ENCODE results near the gene TNNC2.

The TNNC2 gene

DNA sequence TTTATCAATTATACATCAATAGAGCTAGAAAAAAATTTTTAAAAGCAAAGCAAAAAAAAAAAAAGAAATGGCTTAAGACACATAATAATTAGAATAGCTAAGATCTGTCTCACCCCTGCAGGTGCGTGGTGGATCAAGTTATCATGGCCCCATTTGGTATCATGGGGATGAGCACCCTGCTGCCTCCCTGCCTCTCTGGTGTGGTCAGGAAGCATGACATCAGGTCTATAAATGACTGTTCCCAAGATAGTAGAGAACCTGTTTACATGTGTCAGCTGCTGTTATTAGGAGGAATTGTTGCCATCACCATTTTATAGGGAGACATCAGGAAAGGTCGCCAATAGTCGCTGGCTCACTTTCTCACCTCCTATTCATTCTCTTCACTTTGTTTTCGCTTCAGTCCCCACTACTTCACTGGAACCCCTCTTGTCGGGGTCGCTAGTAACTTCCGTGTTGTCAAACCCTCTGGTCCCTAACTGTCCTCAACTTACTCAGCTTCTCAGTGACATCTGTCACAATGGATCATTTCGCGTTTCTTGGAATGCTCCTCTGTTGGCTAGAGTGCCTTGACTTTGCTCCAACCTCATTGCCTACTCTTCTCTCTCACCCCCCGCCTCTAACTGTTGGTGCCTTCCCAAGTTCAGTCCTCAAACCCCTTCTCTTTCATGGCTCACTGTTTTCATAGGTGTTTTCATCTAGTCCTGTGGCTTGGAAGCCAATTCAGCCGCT lies 30.6 kb downstream of the TNNC2 start:
- TF ChIP-seq, protein P1, sequence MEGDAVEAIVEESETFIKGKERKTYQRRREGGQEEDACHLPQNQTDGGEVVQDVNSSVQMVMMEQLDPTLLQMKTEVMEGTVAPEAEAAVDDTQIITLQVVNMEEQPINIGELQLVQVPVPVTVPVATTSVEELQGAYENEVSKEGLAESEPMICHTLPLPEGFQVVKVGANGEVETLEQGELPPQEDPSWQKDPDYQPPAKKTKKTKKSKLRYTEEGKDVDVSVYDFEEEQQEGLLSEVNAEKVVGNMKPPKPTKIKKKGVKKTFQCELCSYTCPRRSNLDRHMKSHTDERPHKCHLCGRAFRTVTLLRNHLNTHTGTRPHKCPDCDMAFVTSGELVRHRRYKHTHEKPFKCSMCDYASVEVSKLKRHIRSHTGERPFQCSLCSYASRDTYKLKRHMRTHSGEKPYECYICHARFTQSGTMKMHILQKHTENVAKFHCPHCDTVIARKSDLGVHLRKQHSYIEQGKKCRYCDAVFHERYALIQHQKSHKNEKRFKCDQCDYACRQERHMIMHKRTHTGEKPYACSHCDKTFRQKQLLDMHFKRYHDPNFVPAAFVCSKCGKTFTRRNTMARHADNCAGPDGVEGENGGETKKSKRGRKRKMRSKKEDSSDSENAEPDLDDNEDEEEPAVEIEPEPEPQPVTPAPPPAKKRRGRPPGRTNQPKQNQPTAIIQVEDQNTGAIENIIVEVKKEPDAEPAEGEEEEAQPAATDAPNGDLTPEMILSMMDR (IDR thresholded peaks at IDR 0.05), result no peak

DNA sequence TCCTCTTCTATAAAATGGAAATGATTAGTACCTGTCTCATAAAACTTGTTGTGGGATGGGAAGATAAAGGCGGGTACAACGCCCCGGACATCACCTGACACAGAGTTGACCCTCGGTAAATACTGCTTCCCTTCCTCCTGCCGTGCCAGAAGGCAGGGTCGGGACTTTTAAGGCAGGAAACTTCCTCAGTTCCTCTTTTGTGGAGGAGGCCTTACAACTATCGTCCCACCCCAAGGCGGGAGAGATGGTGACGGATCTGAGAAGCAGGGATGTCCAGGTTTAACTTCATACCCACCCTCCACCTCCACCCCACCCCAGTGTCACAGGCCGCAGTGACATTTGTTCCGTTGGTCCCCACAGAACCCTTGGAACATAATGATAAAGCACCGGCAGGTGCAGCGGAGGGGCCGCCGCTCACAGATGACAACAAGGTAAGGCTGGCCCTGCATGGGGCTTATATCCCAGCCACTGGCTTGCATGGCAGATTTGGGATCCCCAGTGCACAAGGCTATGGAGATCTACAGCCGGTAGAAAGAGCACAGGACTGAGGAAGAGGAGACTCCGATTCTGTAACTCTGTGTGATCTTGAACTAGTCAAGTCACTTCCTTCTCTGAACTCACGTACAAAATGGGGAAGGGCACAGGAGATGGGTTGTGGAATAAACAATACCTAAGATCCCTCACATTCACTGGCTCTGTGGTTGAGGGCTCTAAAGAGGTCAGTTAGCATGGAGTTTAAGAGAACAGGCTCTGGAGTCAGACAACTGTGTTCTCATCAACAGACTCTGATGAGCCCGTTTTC lies 34.6 kb downstream of the TNNC2 start:
- TF ChIP-seq, protein P1 (IDR thresholded peaks at IDR 0.05), result no peak

DNA sequence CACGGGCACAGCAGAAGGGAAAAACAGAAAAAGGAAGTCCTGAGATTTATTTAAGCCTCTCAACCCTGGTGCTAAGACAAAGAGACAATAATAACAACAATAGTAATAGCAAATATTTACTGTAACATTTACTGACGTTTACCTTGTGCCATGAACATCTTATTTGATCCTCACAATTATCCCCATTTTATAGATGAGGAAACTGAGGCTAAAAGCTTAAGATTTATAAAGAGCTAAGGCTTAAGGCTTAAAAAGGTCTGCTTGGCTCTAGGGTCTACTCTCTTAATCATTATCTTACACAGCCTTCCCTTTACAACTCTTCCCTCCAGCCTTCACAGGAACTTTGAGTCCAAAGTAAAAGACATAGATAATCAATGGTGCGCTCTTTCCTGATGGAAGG lies 38.8 kb downstream of the TNNC2 start:
- TF ChIP-seq, protein P1 (IDR thresholded peaks at IDR 0.05), result no peak

DNA sequence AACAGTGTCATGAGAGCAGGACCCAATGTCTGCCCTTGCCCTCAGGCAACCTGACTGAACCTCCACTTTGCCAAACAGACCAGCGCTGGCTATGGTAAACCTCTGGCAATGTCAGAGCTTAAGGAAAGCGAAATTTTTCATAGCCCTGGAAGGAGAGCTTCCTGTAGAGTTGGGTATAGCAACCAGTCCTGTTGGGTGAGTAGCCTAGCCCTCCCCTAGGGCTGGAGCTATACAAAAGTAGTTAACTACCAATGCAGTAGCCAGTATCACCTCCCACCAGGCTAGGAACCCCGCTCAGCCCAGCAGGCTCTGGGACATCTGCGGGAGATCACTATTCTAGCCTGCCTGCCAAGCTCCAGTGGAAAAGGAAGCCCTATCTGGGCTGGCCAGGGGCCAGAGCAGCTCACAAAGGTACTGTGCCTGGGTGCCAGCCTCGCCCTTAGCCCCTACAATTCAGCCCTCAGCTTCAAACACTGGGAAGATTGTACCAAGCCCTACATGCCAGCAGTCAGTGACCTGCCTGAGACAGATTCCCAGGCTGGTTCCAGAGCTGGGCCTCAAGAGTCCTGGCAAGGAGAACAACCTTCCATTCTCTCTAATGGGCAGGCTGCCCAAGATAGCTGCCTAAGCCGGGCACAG lies 43.3 kb downstream of the TNNC2 start:
- TF ChIP-seq, protein P1 (IDR thresholded peaks at IDR 0.05), result no peak

DNA sequence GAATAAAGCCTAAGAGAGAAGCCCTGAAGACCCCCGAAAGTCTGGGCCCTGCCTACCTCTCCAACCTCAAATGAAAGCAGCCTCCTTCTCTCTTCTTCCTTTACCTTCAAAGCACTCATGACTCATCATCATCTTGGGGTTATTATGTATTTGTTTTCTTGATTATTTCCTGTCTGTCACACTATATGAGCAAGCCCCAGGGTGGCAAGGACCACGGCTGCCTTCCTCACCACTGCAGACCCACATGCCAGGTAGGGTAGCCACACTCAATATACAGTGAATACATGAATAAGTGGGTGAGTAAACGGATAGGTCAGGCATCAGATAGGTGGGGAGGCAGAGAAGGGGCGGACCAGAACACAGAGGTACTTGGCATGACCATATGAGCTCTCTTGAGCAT lies 44.2 kb downstream of the TNNC2 start:
- TF ChIP-seq, protein P1 (IDR thresholded peaks at IDR 0.05), result no peak

DNA sequence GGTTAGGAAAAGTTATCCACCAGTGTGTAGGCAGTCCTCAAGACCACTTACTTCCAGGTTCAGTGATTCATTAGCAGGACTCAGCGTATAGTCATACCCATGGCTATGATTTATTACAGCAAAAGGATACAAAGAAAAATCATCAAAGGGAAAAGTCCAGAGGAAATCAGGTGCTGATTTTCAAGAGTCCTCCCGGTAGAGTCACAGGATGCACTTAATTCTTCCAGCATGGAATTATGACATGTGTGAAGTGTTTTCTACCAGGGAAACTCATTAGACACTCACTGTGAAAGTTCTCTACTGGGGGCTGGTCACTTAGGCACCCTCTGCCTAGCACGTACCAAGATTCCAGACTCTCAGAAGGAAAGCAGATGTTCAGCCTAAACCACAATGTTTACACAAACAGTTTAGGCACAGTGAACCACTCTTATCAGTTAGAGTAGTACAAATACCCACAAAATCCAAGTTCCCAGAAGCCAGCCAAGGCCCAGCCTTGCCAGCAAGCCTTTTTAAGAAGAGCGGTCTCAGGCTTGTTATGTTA lies 45.7 kb downstream of the TNNC2 start:
- TF ChIP-seq, protein P1 (IDR thresholded peaks at IDR 0.05), result no peak

DNA sequence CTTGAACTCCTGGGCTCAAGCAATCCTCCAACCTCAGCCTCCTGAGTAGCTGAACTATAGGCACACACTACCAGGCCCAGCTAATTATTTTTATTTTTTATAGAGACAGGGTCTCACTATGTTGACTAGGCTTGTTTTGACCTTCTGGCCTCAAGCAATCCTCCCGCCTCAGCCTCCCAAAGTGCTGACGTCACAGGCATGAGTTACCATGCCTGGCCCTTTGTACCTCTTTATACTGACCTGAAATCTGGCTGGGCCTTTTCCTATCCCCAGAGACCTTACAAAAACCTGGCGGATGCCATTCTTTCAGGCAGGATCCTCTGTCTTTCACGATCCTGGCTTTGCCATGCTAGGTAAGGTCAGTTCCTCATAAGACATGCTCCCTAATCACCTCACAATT lies 47.0 kb downstream of the TNNC2 start:
- TF ChIP-seq, protein P1 (IDR thresholded peaks at IDR 0.05), result no peak
